Suppressor macrophage treated with lipopolysaccharide for 4 hours (primary cell): Measurements from ENCODE around the gene RTRAF.

Experiments used
- DNase-seq: peaks from one replicate; pipeline ENCODE4 v3.0.0-alpha.2; 2020

The RTRAF gene

GRCh38 chr14:52021957-52022600, 32.7 kb downstream of the RTRAF start:
- no peak for DNase-seq

DNA sequence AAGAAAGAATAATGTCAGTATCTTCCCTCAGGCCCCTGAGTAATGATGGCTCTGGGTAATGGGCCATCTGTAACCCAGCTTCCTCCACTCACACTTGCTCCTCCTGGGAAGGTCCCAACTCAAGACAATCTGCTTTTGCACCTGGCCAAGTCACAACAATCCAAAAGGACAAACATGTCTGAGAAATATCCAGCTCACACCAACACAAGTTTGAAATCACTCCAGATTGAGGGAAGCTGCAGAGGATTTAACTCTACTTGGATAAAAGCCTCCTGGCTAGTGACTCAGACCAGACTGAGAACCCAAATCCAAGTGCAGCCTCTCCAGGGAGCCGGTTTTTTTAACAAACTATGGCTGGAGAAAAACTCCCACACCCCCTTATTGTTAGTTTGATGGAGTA, 34.2 kb downstream of the RTRAF start:
- no peak for DNase-seq

GRCh38 chr14:52025310-52025709, 36.0 kb downstream of the RTRAF start:
- DNase-seq, result no peak

DNA sequence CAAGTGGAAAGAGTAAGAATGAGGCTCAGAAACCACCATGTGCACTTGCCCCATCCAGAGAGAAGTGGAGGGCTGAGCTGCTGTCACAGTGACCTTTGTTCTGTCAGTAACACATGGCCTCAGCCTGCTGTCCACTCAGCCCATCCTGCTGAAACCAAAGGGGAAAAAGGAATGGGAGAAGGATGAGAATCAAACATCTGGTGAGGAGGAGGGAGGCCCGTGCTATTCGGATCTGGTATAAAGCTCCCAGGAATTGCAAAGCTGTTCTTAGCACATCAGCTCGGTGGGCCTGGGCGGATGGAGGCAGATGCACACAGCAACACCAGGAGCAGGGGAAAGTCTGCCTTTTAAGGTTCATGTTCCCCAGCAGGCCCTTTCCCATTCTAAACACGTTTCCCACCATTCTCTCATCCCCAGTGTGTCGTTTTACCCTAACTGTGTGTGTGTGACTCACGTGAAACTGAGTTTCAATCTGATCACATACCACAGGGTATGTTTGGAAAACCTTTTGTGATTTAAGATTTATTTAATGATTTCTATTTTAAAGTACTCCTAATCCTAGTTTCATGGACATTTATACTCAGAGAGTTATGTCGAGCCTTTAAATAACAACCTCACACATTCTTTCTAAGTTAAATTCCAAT, 36.8 kb downstream of the RTRAF start:
- DNase-seq, result no peak

DNA sequence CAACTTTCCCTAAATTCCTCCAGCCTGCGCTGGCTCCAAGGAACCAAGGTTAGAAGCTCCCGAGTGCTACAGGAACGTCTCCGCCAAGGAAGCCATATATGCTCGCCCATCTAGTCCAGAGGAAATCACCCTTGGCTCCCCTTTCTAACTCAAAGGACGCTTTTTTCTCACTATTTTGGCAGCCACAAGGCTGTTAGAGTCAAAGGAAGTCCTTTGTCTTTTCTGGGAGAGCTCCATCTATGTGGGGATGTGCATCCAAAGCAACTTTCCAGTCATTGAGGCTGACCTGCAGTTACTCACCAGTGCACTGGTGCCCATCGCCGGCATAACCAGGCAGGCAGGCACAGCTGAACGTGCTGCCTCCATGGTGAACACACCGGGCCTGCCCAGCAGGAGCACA, 37.6 kb downstream of the RTRAF start:
- no peak for DNase-seq

DNA sequence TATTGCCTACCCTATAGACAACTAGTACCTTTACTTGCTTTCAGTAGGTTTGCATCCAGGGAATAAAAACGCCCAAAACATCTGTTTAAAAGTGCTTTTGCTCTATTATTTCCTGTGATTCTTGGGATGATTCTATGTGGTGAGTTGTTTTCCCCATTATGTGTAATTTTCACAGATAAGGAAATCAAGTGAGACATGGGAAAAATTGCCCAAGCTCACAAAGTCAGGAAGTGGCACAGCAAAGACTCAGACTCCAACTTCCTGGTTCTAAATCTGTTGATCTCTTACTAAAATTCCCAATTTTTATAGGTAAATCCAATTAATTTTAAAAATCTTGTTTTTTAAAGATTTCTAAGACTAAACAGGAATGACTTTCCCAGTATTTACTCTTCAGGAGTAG, 40.5 kb downstream of the RTRAF start:
- peak; percentile 5 for DNase-seq

DNA sequence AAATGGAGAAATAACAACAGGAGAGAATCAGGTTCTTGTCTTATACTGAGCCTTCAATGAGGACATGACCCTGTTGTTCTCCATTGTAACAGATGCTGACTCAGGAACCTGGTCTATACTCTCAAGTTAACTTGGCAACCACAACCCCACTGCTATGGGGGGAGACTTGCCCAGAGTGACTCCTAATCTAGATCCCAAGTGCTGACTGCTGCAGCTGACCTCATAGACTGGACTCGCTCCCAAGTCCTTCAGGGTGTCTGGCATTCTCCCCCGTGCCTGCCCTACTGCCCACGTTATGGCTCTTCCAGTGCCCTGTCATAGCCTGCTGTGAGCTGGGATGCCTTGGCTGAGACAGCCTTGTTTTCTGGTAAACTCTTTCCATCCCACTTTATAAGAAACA, 42.4 kb downstream of the RTRAF start:
- no peak for DNase-seq

DNA sequence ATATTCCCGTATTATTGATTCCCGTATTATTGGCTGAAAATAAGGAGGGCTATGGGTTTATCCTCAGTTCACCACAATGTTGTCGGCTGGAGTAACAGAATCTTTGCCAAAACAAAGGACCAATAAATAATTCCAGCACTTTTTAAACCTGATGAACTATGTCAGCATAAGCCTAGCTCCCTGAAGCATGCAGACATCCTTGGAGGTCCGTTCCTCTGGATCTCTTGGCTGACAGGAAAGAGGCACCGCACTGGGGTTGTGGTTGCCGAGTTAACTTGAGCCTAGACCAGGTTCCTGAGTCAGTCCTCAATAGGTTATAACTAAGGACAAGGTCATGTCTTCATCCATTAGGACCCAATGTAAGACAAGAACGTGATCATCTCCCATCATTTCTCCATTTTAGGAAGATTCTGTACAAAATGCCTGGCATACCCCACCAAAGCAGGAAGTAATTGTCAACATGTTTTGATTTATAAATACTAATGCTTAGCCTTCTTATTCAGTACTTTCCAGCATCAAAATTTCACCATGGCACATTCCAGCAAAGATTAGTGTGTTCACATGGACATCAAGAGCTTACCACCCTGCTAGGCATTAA, 43.0 kb downstream of the RTRAF start:
- no peak for DNase-seq

DNA sequence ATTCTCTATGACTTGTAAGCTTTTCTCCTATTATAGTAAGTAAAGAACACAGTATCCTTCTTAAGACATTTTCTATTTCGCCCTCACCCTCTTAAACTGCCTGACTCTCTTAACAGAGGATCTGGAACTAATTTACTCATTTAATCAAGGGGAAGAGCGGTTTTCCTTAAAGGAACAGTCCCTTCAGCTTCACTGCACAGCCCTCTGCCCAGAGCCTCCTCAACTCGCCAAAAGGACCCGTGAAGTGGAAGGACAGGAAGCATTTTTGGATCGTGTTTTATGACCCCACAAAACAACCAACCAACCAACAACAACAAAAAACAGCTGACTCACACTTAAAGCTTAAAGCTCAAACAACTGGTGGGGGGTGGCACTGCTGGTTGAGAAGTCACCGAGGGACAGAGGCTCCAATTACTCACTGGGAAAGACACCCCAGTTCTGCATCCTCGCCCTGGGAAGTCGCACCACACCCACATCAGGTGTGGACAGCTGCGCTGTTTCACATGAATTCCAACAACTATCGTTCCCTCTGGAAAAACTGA, 43.8 kb downstream of the RTRAF start:
- no peak for DNase-seq

GRCh38 chr14:52039124-52039815, 49.9 kb downstream of the RTRAF start:
- no peak for DNase-seq

- no peak for DNase-seq
These were observed 51.3 kb downstream of the RTRAF start for GRCh38 chr14:52040598-52040997.

- no peak for DNase-seq
These were observed 53.3 kb downstream of the RTRAF start for GRCh38 chr14:52042371-52043289.

- DNase-seq, result peak; percentile 36
These were observed 54.3 kb downstream of the RTRAF start for GRCh38 chr14:52043690-52044089.

GRCh38 chr14:52044791-52045522, 55.6 kb downstream of the RTRAF start:
- DNase-seq, result peak; percentile 13

GRCh38 chr14:52046376-52046917, 57.1 kb downstream of the RTRAF start:
- DNase-seq, result no peak

- DNase-seq, result no peak
These were observed 58.8 kb downstream of the RTRAF start for GRCh38 chr14:52048116-52048515.

DNA sequence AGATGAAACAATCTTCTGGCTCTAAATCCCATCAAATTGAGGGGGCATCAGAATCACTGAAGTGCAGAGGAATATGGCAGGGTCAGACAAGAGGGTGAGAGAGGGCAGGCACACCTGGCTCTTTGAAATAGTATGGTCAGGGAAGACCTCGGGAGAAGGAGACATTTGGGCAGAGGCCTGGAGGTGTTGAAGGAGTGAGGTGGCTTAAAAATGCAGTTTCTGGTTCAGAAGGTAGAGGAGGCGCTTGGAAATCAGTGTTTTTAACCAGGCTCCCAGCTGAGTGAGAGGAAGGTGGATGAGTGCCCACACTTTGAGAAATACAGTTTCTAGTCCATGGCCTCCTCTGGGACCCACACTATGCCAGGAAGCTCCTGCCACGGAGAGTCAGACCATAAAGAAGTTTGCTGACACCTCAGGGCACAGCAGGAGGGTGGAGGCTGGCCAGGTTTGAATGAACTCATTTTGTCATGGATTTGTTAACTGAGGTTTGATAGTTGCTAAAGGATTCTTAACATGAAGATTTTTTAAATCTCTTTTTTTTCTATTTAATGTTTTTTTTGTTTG, 59.4 kb downstream of the RTRAF start:
- DNase-seq, result no peak

GRCh38 chr14:52049271-52049670, 59.9 kb downstream of the RTRAF start:
- DNase-seq, result no peak

GRCh38 chr14:52049721-52050588, 60.6 kb downstream of the RTRAF start:
- DNase-seq, result no peak

DNA sequence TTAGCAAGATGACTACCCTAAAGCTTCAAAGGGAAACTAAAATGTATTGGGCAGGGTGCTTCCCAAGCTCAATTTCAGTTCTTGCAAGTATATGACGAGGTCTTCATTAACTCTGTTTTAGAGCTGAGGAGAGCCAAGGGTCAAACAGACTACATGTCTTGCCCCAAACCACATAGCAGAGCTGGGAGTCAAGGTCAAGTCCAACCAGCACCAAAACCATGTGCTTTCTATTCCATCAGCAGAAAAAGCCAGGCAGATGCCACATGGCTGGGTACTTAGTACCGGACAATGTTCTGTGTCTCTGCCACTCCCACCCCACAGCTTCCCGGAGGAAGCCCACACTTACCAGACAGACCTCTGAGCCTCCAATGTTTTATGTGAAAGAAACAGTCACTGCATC, 61.9 kb downstream of the RTRAF start:
- no peak for DNase-seq
